ENCODE measurements around the gene XPR1. TPM values are rescaled to one million over a fixed set of nuclear protein-coding genes. Genes with fewer than 3 reads are reported as not detected.

Gene XPR1
- total RNA-seq, 4 donors from 2014 or later: 6.8 to 23.1 (median 17.2) TPM

DNA sequence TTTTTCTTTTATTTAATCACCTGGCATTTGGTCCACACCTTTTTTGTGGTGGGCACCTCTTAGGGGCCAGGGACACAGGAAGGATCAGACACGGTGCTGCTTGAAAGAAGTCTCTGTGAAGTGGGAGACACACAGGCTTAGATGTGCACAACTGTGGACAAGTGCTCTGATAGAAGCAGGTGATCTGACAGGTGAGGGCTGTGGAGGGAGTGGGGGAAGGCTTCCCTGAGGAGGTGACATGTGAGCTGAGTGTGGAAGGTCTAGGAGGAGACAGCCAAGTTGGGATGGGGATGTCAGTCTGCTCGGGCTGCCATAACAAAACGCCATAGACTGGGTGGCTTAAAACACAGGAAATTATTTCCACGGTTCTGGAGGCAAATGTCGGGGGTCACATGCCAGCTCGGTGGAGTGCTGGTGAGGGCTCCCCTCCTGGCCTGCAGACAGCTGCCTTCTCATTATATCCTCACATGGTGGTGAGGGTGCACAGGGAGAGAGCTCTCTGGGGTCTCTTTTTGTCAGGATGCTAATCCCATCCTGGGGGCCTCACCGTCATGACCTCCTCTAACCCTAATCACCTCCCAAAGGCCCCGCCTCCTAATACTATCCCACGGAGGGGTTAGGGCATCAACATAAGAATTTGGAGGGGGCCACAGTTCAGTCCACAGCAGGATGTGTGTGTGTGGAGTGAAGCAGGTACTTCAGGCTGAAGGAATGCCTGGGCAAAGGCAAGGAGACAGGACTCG is 275.7 kb downstream of the XPR1 start:
- intact Hi-C loops (cut with DNase I): no loop called here
- Histone ChIP-seq H3K9me3 (no peaks in the 10 kb centered on the region), H3K27me3 (peaks cover 0 to 10% (median 0%) of the 10 kb centered on the region in 4 donors), H3K4me1 (peaks cover 9 to 18% (median 11%) of the 10 kb centered on the region in 3 donors), H3K27ac (no peak overlapping the region), H3K36me3 (no peaks in the 10 kb centered on the region), H3K4me3 (no peak overlapping the region)
- WGBS, 2 donors: 83 to 85% methylated on average over 6 to 7 of the region's 10 CpGs
- TF ChIP-seq, protein P1, sequence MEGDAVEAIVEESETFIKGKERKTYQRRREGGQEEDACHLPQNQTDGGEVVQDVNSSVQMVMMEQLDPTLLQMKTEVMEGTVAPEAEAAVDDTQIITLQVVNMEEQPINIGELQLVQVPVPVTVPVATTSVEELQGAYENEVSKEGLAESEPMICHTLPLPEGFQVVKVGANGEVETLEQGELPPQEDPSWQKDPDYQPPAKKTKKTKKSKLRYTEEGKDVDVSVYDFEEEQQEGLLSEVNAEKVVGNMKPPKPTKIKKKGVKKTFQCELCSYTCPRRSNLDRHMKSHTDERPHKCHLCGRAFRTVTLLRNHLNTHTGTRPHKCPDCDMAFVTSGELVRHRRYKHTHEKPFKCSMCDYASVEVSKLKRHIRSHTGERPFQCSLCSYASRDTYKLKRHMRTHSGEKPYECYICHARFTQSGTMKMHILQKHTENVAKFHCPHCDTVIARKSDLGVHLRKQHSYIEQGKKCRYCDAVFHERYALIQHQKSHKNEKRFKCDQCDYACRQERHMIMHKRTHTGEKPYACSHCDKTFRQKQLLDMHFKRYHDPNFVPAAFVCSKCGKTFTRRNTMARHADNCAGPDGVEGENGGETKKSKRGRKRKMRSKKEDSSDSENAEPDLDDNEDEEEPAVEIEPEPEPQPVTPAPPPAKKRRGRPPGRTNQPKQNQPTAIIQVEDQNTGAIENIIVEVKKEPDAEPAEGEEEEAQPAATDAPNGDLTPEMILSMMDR (IDR thresholded peaks at IDR 0.05): no peak
- TF ChIP-seq POLR2A (IDR thresholded peaks at IDR 0.05): no peak
- no peak for DNase-seq

- Histone ChIP-seq H3K4me3 (no peak overlapping the region), H3K27ac (no peak overlapping the region), H3K4me1 (peaks cover 11 to 26% (median 14%) of the 10 kb centered on the region in 3 donors), H3K27me3 (peaks cover 0 to 18% (median 0%) of the 10 kb centered on the region in 4 donors), H3K36me3 (no peaks in the 10 kb centered on the region), H3K9me3 (no peaks in the 10 kb centered on the region)
- TF ChIP-seq, protein P1 (IDR thresholded peaks at IDR 0.05): no peak
- no peak for TF ChIP-seq POLR2A (IDR thresholded peaks at IDR 0.05)
- 85 to 92% methylated on average over 9 to 11 of the region's 15 CpGs for WGBS, 2 donors
- intact Hi-C loops (cut with DNase I): no loop called here
- DNase-seq: no peak
These were observed 276.4 kb downstream of the XPR1 start for GRCh38 chr1:180908074-180908765.

- no peak for DNase-seq
- Histone ChIP-seq H3K4me1 (peaks cover 11 to 34% (median 21%) of the 10 kb centered on the region in 3 donors), H3K27ac (no peak overlapping the region), H3K9me3 (no peaks in the 10 kb centered on the region), H3K27me3 (peaks cover 0 to 21% (median 0%) of the 10 kb centered on the region in 4 donors), H3K36me3 (no peaks in the 10 kb centered on the region), H3K4me3 (no peak overlapping the region)
- WGBS, 2 donors: 64 to 77% methylated on average over 3 of the region's 3 CpGs
- intact Hi-C loops (cut with DNase I): no loop called here
- TF ChIP-seq, protein P1 (IDR thresholded peaks at IDR 0.05): no peak
- TF ChIP-seq POLR2A (IDR thresholded peaks at IDR 0.05): no peak
These were observed 277.2 kb downstream of the XPR1 start for GRCh38 chr1:180909005-180909414.

DNA sequence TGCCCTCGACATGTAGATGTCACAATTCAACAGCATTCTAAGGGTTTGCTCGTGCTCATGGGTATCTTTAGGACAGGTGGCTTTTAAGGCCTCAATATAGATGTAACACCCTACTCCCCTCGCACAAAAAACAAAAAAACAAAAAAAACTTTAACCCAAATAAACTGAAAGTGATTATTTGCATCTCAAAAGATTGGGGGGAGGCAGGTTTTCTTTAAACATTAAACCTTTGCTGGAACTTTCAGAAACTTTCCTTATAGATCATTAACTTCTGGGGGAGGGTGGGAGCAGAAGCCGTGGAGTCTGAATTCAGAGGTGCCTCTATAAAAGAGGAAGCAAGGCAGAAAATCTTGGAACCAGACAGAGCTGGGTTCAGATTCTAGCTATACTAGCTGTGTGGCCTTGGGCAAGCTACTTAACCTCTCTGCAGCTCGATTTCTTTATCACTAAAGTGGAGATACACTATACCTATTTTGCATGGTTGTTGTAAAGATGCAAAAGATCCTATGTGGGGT is 277.7 kb downstream of the XPR1 start:
- intact Hi-C loops (cut with DNase I): no loop called here
- H3K27me3 ChIP-seq: peaks cover 0 to 21% (median 0%) of the 10 kb centered on the region in 4 donors

More for the DNA sequence above, 277.7 kb downstream of the XPR1 start:
- Histone ChIP-seq H3K27ac (no peak overlapping the region), H3K36me3 (no peaks in the 10 kb centered on the region), H3K4me3 (no peak overlapping the region), H3K9me3 (no peaks in the 10 kb centered on the region), H3K4me1 (peaks cover 11 to 36% (median 21%) of the 10 kb centered on the region in 3 donors)
- no peak for DNase-seq
- WGBS, 2 donors: 65 to 73% methylated on average over 5 of the region's 5 CpGs
- no peak for TF ChIP-seq POLR2A (IDR thresholded peaks at IDR 0.05)
- TF ChIP-seq, protein P1 (IDR thresholded peaks at IDR 0.05): no peak
